Inferior parietal cortex (tissue), 1 donor: ENCODE data around the gene DNAAF2.
"Not testable (repeated sequence)": the region's sequence is repeated elsewhere in the genome, so short reads cannot be mapped to it uniquely, and the experiment has no call there.

Source experiments
- DNase-seq: peaks from one replicate; pipeline ENCODE4 v3.0.0-alpha.2; 2016; ENCODE audit errors: extremely low spot score

DNAAF2 gene

GRCh38 chr14:49634547-49635334 is at the start of gene DNAAF2:
DNAAF2 (minus strand) TSS chr14:49635244; CDS start chr14:49635149, 95 bp downstream.
- no peak for DNase-seq

GRCh38 chr14:49679271-49679670 is 44.2 kb upstream of the DNAAF2 start:
- DNase-seq, result no peak

GRCh38 chr14:49677643-49678042 is 42.6 kb upstream of the DNAAF2 start:
- no peak for DNase-seq

GRCh38 chr14:49673586-49673985 is 38.5 kb upstream of the DNAAF2 start:
- DNase-seq, result no peak

- DNase-seq, result no peak
These were observed 35.4 kb upstream of the DNAAF2 start for GRCh38 chr14:49670475-49670874.

- DNase-seq, result no peak
These were observed 24.7 kb upstream of the DNAAF2 start for GRCh38 chr14:49659526-49660455.

GRCh38 chr14:49657500-49657899 is 22.5 kb upstream of the DNAAF2 start:
- not testable (repeated sequence) for DNase-seq

- DNase-seq, result no peak
These were observed 19.5 kb upstream of the DNAAF2 start for GRCh38 chr14:49654511-49654910.

GRCh38 chr14:49653508-49653907 is 18.5 kb upstream of the DNAAF2 start:
- DNase-seq, result no peak

- DNase-seq, result no peak
These were observed 7.1 kb upstream of the DNAAF2 start for GRCh38 chr14:49642163-49642562.

- no peak for DNase-seq
These were observed 6.7 kb upstream of the DNAAF2 start for GRCh38 chr14:49641697-49642129.

GRCh38 chr14:49640540-49641417 is 5.7 kb upstream of the DNAAF2 start:
- no peak for DNase-seq

- DNase-seq, result no peak
These were observed 2.6 kb upstream of the DNAAF2 start for GRCh38 chr14:49637534-49638078.

GRCh38 chr14:49636866-49637265 is 1.8 kb upstream of the DNAAF2 start:
- no peak for DNase-seq

GRCh38 chr14:49633640-49634546 is 1.2 kb downstream of the DNAAF2 start:
- DNase-seq, result peak; percentile 91

- DNase-seq, result no peak
These were observed 10.9 kb downstream of the DNAAF2 start for GRCh38 chr14:49623941-49624839.

GRCh38 chr14:49623387-49623786 is 11.7 kb downstream of the DNAAF2 start:
- DNase-seq, result no peak

- DNase-seq, result no peak
These were observed 12.9 kb downstream of the DNAAF2 start for GRCh38 chr14:49622022-49622607.
